HG03457 (cell line): ENCODE data around the gene TTLL11.
"Not testable (repeated sequence)": the region's sequence is repeated elsewhere in the genome, so short reads cannot be mapped to it uniquely, and the experiment has no call there.

ENCODE experiments used
- ATAC-seq: cut with Tn5 transposase; IDR thresholded peaks from one replicate; pipeline ENCODE4 v1.9.1; 2021; ENCODE audit warnings: moderate number of reproducible peaks; ENCODE audit not compliant: unreplicated experiment

The TTLL11 gene

DNA sequence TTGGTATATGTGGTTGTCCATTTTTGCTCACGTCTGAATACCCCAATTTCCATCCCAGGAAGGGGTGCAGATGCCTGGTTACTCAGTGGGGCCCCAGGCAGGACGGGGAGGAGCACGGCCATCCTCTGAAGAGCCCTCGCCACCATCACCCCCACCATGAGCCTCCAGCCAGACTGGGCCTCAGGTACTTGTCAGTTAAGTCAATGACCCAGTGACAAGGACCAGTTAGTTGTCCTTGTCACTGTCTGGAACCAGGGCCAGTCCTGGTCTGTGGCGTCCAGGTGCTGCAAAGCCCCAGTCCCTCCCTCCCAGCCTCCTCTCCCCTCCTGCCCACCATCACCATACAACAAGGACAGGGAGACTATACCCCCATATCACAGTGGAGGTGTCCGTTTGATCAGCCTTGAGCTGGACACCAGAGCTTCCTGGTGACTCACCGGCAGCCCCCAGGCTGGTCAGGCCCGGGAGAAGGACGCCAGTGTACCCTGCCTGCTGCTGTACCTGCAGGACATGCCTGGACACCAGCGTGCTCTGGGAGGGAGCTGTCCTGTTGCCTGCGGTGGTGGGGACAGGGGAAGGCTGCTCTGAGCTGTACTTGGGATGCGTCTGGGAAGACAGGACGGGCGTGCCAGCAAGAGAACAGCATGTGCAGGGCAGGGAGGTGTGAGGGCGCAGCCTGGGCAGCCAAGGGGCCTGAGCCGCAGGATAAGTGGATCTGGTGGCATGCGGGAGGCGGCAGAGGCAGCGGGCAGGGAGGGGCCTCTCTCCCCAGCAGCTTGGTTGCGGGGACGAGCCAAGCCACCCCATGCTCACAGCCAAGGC lies 32.6 kb upstream of the TTLL11 start:
- ATAC-seq, result no peak

DNA sequence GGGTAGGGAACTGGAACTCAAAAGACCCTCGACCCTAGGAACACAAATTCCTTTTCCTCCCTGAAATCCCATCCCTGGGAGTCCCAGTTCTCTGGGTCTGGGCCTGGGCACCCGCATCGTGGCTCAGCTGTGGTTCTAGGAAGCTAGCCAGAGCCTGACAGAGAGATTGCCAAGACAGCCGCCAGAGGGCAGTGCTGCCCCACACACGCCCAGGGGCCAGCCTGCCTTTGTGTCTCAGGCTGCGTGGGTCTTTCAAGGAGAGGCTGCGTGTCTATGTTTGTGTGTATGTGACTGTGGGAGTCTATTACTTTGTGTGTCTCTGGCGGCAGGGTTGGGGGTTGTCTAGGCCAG lies 32.0 kb upstream of the TTLL11 start:
- no peak for ATAC-seq

DNA sequence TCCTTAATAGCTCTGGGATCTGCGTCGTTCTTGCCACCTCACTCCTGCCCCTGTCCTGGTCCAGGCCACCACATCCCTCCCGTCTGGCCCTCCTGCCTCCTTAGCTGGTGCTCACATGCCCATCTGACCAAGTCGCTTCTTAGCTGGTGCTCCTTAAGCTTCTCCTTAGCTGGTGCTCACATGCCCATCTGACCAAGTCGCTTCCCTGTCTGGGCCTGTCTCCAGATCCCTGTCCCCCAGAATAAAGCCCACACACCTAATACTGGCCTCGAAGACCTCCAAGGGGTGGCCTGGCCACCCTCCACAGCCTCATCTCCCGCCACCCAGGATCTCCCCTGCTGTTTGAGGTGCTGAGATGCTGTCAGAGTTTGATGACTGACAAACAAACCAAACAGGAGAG lies 31.4 kb upstream of the TTLL11 start:
- no peak for ATAC-seq

DNA sequence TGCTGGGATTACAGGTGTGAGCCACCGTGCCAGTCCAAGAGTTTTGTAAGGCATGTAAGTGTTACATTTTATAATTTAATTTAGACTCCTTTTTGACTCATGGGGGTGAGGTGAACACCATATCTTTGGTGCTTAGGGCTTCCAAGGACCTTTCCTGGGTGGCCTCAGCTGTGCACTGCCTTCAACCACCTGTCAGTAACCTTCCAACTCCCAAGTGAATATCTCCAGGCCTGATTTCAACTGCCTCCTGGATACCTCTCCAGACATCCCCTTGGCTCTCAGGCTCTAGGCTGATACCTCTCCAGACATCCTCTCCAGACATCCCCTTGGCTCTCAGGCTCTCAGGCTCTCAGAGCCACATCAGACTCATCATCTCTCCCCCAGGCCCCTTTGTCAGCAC lies 30.9 kb upstream of the TTLL11 start:
- no peak for ATAC-seq

DNA sequence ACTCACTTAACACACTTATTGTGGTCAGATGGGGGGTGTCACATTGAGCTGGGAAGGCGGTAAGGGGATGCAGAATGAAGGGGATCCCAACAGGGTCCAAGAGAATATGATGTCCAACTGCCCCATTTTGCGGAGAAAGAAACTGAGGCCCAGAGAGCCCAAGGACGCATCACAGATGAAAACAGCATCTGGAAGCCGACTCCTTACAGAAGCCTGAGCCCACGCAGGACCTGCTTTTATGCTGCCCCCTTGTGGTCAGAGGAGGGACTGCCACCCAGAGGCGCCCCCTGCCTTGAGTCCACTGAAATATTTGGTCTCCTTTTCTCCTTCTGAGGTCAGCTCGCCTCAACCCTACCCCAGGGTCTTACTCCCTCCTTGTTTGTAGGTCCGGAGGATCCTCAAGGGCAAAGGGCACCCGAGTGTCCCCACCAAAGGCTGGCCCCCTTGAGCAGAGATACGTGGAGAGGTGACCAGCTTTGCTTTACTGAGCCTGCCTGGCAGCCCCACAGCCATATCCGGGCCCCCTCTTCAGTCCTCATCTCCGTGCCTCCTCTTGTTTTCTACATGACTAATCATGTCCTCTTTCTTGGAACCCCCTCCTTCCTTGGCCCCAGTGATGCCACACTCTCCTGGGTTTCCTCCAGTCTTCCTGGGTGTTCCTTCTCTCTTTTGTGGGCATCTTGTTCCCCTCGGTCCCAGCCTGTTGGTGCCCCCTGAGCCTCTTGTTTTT lies 30.0 kb upstream of the TTLL11 start:
- no peak for ATAC-seq

DNA sequence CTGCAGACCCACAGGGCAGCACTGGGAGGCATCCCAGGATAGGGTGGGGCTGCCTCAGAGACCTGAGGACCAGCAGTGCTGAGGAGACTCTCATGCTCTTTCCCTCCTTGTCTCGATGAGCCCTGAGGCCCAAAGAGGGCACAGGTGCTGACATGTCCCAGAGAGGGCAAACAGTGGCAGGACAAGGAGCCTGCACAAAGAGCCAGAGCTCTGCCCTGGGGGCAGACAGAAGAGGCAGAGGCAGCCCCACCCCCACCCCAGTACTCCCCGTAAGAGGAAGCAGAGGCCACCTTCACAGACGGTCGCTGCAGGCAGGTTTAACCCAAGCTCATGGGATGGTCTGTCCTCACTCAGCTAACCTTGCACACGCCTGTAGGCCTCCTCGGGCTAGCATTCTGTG lies 29.4 kb upstream of the TTLL11 start:
- ATAC-seq, result no peak

DNA sequence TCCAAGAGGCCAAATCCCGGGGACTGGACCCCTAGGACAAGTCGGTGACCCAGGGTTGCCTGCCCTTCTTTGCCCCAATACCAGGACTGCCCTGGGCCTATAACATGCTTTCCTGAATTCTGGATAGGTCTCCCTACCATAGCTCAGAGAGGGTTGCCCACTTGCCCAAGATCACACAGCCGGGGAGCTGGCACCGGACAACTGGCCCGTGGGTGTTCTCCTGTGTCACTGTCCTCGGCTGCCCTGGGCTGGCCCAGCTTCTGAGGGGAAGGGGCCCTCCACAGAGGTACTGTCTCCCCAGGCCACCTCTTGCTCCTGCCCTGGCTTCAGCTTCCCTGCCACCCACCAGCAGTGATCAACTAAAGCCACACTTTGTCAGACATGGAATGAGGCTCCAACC lies 28.8 kb upstream of the TTLL11 start:
- no peak for ATAC-seq

DNA sequence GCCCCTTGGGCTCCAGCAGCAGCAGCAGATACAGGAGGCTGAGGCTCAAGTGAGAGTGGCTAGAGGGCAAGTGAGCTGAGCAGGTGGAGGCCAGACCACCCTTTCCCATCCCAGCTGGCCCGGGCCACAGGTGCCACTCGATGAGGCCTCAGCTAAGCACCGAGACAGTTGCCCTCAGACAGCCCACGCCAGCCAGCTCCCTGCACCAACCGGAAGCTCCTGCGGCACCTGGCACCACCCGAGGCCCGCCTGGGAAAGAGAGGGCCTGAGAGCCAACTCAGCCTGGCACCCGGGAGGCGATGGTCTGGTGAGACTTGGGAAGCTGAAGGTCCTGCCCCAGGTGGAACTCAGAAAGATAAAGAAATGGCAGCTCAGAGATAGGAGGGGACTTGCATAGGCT lies 28.3 kb upstream of the TTLL11 start:
- no peak for ATAC-seq

DNA sequence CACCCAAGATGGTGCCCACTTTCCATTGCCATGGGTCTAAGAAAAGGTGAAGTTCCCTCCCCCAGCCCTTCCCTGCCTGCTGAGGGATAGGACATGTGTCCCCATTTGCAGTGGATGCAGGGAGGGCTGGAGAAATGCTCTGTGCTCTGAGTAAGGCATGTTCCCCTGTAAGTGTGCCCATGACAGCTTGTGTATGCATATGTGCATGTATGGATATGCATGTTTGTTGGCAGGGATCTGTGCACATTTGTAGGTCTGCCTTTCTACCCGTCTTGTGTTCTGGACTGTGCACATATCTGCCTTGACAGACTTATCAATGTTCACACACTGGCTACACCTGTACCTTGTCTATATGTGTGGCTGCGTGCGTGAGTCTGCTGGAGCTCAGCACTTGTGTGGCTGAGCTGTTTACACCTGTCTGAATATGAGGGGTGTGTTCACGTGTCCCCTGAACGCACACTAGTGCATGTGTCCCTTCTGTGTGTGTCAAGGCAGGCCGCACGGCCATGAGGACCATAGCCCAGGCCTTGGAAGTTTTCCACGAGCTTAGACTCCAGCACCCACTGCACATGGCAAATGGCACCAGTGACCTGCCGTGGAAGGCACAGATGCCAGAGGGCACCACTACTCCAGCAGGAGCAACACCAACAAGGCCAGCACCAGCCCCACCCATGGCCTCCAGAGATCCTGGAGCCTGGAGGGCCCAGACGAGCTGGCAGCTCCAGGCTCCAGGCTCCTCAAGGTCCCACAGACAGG lies 27.4 kb upstream of the TTLL11 start:
- no peak for ATAC-seq

DNA sequence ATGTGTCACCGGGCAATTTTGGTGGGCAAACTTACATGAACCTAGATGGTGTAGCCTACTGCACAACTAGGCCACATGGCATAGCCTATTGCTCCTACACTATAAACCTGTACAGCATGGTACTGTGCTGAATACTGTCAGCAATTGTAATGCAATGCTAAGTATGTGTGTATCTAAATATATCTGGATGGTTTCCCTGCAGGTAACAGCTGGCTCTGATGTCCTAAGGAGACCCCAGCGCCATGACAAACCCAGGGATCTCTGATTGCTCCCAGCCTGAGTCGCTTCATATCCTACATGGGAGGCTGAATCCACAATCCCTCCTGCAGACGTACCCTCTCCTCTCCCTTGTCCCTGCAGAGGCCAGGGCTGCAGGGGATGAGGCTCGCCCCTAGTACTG lies 26.6 kb upstream of the TTLL11 start:
- ATAC-seq, result no peak

DNA sequence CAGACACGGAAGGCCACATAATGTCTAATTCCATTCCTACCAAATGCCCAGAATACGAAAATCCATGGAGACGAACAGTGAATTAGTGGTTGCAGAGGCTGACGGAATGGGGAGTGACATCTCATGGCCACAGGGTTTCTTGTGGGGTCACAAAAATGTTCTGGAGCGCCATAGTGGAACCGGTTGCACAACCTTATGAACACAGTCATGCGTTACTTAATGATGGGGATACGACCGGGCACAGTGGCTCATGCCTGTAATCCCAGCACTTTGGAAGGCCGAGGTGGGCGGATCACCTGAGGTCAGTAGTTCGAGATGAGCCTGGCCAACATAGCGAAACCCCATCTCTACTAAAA lies 26.0 kb upstream of the TTLL11 start:
- no peak for ATAC-seq

DNA sequence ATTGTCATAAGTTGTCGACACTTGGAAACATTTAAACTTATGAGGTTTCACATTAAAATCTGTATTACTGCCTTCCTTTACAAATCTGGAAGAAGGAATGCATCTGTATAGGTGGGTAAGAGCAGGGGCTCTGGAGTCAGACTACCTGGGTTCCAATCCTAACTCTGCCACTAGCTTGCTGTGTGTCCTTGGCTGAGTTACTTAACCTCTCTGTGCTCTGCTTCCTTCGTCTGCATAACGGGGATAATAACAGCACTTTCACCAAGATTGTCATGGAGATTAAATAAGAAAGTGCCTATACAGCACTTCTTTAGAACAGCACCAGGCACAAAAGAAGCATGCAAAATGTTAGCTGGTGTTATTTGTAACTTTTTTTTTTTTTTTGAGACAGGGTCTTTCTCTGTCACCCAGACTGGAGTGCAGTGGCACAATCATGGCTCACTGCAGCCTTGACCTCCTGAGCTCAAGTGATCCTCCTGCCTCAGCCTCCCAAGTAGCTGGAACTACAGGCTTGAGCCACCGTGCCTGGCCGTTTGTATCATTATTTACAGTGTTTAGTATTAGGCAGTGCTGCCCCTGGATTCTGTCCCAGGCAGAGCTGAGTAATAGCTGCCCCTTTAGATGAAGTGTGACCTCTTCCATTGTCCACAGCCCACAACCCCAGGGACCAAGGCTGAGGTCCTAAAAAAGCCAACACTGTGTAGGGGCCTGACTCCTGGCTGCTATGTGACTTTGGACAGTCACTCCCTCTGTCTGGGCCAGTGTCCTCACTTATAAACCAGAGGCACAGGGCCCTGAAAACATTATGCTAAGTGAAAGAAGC lies 25.4 kb upstream of the TTLL11 start:
- ATAC-seq, result no peak

DNA sequence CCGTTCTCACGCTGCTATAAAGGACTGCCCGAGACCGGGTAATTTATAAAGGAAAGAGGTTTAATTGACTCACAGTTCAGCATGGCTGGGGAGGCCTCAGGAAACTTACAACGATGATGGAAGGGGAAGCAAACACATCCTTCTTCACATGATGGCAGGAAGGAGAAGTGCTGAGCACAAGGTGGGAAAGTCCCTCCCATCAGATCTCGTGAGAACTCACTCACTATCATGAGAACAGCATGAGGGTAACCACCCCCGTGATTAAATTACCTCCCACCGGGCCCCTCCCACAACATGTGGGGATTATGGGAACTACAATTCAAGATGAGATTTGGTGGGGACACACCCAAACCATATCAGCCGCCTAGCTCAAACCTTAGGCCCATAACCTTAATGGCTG lies 24.1 kb upstream of the TTLL11 start:
- ATAC-seq, result not testable (repeated sequence)

DNA sequence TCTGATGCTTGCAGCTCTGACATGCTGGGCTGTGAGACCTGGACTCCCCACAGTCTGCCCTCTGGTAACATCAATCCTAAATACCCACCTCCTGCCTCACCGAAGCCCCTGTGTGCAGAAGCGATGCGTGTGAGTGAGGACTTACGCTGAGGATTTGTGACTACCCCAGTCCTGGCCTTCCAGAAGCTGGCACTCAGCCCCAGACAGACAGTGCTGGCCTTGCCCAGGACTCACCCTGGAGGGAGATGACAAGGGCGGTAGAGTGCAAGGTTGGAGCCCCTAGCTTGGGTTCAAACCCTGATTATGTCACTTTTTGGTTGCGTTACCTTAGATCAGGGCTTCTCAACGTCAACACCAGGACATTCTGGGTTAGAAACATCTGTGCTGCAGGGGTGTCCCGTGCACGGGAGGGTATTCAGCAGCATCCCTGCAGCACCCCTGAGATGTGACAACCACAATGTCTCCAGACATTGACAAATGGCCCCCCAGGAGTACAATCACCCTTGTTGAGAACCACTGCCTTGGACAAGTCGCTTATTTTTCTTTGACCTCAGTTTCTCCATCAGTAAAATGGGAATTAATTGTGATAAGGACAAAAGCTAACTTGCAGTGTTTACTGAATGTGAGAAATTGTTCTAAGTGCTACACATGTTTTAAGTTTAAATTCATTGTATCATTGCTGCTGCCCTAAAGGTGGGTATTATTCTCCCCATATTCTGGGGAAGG lies 23.5 kb upstream of the TTLL11 start:
- no peak for ATAC-seq

DNA sequence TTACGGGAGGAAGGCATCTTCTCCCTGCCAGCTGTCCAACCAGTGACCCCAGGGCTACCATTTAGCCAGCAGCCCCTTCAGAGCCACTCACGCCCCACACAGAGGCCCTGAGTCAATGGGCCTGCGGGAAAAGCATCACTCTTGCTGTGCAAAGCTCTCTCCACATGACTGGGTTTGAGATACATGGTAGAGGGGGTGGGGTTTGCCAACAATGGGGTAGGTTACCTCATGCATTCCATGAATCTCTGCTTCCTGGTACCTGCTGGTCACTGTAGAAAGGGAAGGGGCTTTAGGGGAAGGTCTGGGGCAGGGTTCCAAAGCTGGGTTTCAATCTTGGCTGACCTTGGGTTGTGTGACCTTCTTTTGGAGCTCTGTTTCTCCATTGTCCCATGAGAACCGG lies 22.9 kb upstream of the TTLL11 start:
- no peak for ATAC-seq

DNA sequence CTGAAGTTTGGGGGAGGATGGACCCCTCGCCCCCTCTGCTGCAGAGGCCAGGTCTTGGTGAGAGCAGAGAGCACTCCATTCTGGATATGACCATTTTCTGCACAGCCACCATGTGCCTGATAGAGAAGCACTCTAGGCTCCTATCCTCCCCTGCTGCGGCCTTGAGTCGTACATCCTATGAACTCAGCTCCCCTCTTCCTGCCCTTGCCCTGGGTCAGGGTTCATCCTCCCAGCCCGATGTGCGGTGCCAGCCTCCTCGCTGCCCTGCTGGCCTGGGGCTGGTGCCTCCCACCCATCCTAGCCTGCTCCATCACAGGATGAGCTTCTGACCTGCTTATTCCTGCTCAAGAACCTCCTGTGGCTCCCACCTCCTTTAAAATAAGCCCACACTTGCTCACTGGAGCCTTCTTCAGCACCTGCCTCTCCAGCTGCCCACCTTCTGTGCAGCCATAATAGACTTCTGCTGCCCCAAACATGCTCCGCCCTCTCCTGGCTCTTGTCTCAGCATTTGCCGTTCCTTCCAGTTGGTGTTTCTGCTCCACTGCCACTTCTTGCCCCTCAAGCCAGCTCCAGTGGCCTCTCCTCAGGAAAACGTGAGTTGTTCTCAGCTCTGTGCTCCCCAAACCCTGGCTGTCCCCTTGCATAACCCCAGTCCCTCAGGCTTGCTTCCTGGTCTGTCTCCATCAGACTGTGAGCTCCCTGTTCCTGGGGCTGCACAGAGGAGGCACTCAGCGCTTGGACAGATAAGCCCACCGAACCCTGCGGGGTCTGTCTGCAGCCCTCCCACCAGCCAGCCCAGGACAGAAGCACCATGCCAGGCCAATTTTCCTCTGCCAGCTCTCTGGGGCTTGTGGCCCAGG lies 22.3 kb upstream of the TTLL11 start:
- no peak for ATAC-seq

DNA sequence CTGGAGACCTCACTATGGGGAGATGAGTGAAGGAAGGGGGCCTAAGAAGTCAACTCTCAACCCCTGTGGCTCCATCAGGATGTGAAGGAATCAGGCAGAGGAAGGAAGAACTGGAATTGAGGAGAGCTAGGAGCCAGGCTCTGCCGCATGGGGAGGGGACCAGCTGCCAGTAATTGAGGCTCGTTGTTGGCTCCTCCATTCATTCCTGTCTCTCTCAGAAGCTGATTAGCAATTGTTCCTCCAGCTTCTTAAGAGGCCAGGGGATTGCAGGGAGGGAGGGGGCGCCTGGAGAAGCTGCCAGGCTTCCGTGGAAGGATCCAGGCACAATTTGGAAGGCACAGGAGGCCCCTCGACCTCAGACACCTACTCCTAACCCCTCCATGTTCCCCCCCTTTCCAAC lies 20.5 kb upstream of the TTLL11 start:
- ATAC-seq, result no peak

DNA sequence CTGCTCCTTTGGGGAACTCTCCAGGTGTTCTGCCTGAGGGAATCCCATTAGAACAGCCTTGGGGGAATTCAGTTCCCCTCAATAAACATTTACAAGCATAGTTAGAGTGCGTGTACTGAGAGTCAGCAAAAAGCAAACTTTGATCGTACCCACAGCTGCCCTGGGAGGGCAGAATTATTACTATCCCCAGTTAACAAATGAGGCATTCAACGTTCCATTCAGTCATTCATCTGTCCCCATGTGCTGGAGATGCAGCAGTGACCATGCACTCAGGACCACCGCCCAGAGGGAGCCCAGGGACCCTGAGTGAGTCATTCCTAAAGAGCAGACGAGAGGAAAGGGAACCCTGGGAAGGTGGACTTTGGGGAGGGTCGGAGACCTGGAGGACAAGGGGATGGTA lies 19.1 kb upstream of the TTLL11 start:
- no peak for ATAC-seq

DNA sequence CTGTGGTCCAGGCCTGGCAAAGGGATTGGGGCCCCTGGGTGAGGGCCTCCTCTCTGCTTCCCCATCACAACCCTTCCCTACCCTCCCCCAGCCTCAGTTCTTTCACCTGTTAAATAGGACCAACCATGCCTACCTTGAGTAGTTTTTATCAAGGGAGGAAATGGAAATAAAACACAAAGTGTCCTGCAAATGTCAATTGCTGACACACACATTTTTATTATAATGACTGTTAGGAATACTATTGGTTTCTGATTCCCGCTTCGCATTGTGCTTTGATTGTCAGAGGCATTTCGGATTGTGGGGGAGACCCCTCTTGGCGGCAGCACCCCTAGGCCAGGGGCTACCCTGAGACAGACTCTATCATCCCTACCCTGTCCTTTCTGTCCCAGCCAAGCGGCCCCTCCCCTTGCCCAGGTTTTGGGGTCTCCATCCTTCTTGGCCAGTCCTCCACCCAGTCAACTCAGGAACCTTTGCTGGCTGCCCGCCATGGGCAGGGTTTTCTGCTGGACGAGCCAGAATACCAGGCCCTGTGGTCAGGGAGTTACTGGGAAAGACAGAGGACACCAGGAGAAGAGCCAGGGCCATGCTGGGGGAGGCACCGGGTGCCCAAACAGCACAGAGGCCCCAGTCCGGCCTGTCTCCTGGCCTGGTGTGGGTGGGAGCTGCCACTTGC lies 18.4 kb upstream of the TTLL11 start:
- ATAC-seq, result no peak
